ENCODE results near the gene ADD2. TPM values are rescaled to one million over a fixed set of nuclear protein-coding genes. Genes with fewer than 3 reads are reported as not detected.
A peak's percentile ranks its signal among the peaks of the same experiment; 100 is the strongest.
"Not testable (repeated sequence)": the region's sequence is repeated elsewhere in the genome, so short reads cannot be mapped to it uniquely, and the experiment has no call there.

ADD2 gene
- total RNA-seq, 1 donor from 2014 or later: 435 TPM

DNA sequence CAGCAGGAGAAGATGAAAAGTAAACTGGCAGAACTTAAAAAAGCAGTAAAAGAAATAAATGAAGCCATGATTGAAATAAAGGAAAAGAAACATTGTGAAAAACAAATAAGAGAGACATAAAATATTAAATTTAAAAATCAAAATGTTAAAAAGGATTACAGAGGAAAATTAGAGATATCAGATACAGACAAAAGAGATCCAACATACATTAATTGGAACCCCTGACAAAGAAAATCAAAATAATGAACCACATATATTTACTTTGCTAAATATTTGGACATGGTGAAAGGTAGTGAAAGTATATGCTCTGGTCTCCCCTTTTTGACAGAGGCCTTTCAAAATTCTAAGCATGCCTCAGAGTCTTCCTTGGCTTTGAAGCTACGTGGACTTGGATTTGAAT is 134.5 kb downstream of the ADD2 start:
- DNase-seq: no peak

DNA sequence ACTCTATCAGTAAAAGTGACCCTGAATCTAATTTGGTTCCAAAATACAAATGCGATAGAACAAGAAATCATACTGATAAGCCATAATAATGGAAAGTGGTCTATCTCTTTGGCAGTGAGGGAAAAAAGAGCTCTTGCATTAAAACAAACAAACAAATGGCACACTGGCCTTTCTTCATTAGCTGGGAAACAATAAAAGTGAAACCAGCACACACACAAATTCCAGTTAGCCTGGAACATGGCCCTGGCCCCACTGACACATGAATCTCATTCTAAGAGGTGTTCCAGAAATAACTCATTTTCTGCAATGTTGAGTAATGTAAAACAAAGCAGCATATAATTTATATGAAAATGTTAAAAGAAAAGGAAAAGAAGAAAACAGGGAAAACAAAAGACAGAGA is 135.0 kb downstream of the ADD2 start:
- DNase-seq: no peak

DNA sequence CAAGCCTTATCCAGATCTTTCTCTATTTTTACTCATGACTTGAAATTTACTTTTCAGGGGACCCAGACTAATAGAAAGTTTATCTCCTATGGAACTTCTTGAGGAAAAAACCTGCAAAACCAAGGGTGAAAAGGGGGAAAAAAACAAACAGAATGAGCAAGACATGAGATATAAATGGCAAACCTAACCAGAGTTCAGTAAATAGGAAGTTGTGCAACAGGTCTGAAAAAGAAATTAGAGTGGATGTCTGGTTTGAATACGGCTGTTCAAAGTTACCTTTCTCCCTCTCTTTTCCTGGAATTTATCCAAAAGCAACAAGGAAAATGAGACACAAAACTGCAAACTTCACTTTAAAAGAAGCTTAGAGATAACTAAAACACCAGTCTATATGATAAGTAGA is 135.6 kb downstream of the ADD2 start:
- no peak for DNase-seq

DNA sequence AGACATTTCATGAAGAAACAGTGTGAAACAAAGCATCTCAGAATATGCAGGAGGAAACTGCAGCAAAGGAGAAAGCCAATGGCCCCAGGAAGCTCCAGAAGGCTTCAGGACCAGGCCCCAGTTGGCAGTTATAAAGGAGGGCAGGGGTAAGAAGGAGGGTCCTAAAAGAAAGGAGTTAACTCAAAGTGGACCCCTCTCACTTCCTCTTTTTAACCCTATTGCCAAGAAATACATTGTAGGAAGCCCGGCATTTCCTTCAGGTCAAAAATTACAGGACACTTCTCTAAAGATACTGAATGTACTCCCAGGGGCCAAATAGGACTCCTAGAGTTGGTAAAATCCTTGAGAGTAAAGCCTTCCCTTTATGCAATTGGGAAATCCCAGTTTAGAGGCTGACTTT is 137.2 kb downstream of the ADD2 start:
- DNase-seq: no peak

DNA sequence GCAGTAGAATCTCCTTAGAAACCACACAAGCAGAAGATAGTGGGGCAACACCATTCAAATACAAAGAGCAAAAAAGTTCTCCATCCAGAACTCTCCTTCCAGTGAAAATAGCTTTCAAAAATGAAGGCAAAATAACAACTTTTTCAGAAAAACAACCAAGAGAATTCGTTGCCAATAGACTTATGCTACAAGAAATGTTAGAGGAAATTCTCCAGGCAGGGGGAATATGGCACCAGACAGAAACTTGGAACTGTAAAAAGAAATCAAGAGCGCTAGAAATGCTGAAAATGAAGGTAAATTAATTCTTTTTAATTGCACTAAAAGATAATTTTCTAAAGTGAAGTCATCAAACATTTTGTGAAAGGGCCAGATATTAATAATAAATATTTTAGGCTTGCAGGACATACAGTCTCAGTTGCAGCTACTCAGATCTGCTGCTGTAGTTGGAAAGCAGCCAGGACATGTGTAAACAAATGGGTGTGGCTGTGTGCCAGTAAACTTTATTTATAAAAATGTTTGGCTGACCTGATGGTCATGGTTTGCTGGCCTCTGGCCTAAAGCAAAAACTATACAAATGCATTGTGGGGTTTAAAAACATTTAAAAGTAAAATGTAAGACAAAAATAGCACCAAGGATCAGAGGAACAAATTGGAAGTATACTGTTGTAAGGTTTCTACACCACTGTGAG is 140.6 kb downstream of the ADD2 start:
- DNase-seq: no peak

DNA sequence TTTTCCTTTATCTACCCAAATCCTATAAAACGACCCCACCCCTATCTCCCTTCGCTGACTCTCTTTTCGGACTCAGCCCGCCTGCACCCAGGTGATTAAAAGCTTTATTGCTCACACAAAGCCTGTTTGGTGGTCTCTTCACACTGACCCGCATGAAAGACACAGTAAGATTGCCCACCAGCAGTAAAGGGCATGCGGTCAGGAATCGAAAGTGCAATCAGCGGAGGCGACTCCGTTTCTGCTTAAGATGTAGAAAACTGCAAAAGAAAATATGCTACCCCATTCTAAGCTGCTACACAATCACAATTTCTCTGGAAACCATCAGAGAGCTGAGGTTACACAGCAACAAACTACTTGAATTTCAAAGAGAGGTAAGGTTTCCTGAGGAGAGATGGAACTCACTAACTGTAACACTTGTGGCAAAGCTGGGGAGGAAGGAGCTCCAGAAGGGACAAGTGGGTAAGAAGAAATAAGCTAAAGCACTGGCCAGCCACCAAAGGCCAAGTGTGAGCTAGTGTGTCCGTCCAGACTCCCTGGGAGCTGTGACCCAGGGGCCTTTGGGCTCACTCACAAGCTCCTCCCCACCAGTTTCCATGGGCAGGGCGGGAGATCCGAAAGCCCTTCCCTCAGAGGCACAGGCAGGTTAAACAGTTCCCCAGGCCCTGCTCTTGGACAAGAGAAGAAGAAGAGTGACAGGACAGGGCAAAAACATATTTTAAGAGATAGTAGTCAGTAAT is 141.6 kb downstream of the ADD2 start:
- DNase-seq: no peak

DNA sequence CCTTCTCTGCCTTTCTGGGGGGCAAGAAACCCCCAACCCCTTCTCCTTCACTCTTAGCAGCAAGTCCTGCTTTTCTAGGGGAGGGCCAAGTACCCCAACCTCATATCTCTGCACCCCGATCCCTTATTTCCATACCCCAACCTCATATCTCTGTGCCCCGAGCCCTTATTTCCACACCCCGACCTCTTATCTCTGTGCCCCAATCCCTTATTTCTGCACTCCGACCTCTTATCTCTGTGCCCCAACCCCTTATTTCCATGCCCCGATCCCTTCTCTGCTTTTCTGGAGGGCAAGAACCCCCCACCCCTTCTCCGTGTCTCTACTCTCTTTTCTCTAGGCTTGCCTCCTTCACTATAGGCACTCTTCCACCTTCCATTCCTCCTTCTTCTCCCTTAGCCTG is 146.5 kb downstream of the ADD2 start:
- not testable (repeated sequence) for DNase-seq

DNA sequence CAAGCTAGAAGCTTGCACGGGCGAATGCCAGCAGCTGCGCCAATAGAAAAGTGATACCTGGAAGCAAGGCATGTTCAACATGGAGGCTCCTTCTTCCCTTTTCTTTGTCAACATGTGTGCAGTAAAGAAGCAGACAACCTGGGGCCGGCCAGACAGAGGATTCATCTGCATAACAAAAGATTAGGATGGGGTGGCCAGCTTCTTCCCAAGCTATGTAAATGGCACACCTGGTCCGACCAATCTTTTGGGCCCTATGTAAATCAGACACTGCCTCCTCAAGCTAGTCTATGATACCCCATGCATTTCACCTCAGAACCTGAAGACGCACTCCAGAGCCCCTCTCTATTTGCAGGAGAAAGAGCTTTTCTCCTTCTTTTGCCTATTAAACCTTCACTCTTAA is 148.0 kb downstream of the ADD2 start:
- DNase-seq: no peak

DNA sequence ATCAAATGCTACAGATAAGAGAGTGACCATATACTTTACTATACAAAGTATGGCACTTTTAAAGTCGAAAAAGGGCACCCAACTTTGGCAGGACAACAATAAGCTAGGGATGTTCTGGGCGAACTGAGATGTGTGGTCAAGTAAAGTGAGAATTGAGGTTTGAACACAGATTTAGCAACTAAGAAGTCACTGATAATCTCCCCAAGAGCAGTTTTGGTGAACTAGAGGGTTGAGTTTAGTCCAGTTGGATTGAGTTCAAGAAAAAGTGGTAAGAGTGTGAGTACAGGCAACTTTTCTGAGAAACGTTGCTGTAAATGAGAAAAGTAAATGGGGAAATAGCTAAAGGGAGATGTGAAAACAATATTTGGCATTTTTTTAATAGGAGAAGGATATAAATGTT is 148.8 kb downstream of the ADD2 start:
- DNase-seq: no peak

DNA sequence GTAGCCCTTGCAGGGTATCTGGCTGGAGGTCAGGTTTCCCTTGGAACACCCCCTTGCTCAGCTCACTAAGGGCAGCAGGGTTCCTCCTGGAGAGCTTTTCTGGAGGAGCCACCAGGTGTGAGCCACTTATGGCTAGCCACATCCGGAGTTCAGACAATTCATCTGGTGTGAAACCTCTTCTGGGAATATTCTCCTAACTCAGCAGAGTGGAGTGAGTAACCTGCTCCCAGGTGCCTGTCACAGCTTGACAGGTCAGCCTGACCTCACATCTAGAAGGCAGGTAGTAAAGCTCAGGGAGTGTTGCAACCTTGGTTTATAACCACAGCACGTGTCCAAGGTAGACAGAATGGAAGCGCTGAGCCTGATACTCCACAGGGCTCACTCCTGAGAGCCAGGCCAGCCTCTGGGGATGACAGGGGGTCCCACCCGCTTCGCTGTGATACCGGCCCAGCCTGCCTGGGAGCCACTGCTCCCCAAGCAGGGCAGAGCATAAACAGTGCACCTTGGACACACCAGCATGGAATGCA is 151.8 kb downstream of the ADD2 start:
- DNase-seq: no peak

DNA sequence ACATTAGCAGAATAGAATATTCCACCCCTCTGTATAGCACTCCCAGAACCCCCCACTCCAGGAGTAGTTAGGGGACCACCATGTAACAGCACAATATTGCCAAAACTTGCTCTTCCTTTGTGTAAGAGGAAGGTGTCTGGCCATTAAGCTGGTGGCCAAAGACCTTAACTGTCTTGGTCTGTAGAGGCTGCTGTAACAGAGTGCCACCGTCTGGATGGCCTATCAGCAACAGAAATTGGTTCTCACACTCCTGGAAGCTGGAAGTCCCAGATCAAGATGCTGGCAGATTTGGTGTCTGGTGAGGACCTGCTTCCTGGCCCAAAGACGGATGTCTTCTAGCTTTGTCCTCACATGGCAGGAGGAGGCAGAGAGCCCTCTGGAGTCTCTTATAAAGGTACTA is 152.8 kb downstream of the ADD2 start:
- DNase-seq: no peak

DNA sequence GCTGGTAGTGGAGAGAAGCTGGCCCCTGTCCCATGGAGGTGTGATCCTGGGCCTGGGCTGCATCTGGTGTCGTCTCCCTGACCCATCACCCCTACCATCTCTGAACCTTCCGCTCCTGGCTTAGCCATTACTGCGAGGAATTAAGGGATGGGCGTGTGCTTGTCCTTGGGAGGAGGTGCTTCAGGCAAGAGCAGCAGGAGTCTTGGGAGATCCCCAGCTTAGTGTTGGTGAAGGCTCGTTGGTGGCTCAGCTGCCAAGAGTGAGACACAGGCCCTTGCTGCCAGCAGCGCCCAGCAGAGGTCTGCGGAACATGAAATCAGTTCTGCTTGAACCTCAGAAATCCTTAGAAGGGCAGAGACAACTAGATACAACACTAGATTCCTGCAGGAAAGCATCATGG is 154.5 kb downstream of the ADD2 start:
- no peak for DNase-seq

DNA sequence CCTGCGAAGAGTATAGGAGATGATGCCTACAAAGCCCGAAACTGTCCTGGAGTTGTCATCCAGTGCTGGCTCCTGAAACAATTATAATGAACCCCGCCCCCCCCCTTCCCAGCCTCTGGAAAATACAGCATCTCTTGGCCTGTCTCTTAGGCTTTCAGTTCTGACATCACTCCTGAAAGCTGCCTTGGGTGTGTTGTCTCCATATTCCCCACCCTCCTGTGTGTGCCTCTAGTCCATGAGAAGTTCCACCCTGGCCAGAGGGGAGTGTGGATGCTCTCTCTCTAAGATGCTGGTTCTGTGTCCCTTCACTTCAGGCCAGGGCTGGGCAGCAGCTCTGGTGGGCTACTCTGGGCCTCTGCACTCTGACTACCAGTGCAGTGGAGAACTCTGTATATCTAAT is 155.4 kb downstream of the ADD2 start:
- DNase-seq: no peak

DNA sequence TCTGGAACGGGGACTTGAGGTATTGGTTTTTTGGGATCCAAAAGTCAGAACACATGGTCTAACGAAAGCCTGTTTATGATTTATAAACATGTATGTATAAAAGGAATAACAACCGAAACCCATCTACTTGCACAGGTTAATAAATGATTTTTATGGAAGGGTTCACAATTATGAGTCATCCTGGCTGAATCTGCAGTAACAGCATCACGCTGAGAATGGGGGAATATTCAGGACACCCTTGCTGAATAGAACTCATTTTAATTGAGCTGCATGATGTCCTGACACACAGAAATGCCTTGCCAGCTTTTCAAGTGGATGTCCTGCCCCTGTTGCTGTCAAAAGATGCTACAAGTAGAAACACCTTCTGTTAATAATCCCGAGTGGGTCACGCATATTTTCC is 159.6 kb downstream of the ADD2 start:
- no peak for DNase-seq

DNA sequence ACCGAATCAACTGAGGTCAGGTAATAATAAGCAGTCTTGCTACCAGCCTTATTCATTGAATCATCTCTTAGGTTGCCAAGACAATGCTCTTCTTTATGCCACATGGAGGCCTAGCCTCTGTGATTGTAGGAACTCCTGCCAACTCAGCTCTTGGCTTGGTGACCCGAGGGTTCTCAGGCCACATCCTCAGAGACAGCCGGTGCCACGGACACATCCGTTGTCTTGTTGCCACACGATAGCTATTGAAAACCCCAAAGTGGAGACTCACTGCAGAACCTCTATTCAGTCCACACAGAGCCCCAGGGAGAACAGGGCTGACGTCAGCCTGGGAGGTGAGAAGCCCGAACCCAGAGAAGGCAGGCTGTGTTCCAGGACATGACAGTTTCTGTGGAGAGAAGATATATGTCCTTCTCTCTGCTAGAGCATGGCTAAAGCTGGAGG is 160.9 kb downstream of the ADD2 start:
- DNase-seq: peak; percentile 9

Small RNA genes lying within 50 kb of the gene (small RNA-seq; reads per million reads assigned to genes)
- gene HMGN2P21: not detected

Other genes starting within 250 kb of the ADD2 start
- 14.2 TPM for gene TGFA, start 214.4 kb downstream of the ADD2 start, total RNA-seq
- gene FIGLA, start 22.4 kb upstream of the ADD2 start, total RNA-seq: not detected
- not detected for gene CLEC4F, start 52.4 kb upstream of the ADD2 start, total RNA-seq
- not detected for gene CD207, start 67.6 kb upstream of the ADD2 start, total RNA-seq
- gene VAX2, start 132.4 kb upstream of the ADD2 start, total RNA-seq: 0.31 TPM
- not detected for gene ATP6V1B1, start 167.7 kb upstream of the ADD2 start, total RNA-seq
- 0.62 TPM for gene ANKRD53, start 210.4 kb upstream of the ADD2 start, total RNA-seq
- gene TEX261, start 226.7 kb upstream of the ADD2 start, total RNA-seq: 18.1 TPM